Left ventricle myocardium inferior (tissue), 1 donor: Measurements from ENCODE around the gene LRRC47. TPM values are rescaled to one million over a fixed set of nuclear protein-coding genes. Genes with fewer than 3 reads are reported as not detected.
"Not testable (repeated sequence)": the region's sequence is repeated elsewhere in the genome, so short reads cannot be mapped to it uniquely, and the experiment has no call there.

Source experiments
- DNase-seq: peaks from one replicate; pipeline ENCODE4 v3.0.0-alpha.2; 2020
- H3K27ac ChIP-seq: fragments of 200-600 bp; replicated peaks from 2 replicates; pipeline ENCODE4 v1.8.0; 2021
- H3K27me3 ChIP-seq: fragments of 200-600 bp; 2 replicates; pipeline ENCODE4 v1.8.0; 2021; ENCODE audit warnings: low read depth
- H3K36me3 ChIP-seq: fragments of 200-600 bp; 2 replicates; pipeline ENCODE4 v1.8.0; 2021
- H3K4me1 ChIP-seq: fragments of 200-600 bp; 2 replicates; pipeline ENCODE4 v1.8.0; 2021
- H3K4me3 ChIP-seq: fragments of 200-600 bp; 2 replicates; pipeline ENCODE4 v1.8.0; 2021; ENCODE audit warnings: mild to moderate bottlenecking, moderate library complexity
- H3K9me3 ChIP-seq: fragments of 200-600 bp; replicated peaks from 2 replicates; pipeline ENCODE4 v1.8.0; 2021
- intact Hi-C: fragments of 100-400 bp; cut with micrococcal nuclease; formaldehyde crosslinking; loops from one replicate; pipeline ENCODE4 v1.11.0; 2022
- total RNA-seq: library from RNA; stranded (reverse); fragmentation: NEBNext Ultra II Directional; extraction: Animal tissue kit (Norgen Biotek cat#: 25700); gene quantifications from one replicate; pipeline ENCODE4 v1.2.1, GENCODE V29; 2021
- TF ChIP-seq, protein P1 (sequence below): fragments of 200-600 bp; IDR thresholded peaks from 2 replicates; pipeline ENCODE4 v1.8.0; 2021; ENCODE audit warnings: antibody characterized with exemption, mild to moderate bottlenecking, borderline replicate concordance
- donor health status: DM: no; HTN: yes; CAD: no; lungs with severe emphysema.

LRRC47 gene
- total RNA-seq, 1 donor from 2014 or later: 58.2 TPM

DNA sequence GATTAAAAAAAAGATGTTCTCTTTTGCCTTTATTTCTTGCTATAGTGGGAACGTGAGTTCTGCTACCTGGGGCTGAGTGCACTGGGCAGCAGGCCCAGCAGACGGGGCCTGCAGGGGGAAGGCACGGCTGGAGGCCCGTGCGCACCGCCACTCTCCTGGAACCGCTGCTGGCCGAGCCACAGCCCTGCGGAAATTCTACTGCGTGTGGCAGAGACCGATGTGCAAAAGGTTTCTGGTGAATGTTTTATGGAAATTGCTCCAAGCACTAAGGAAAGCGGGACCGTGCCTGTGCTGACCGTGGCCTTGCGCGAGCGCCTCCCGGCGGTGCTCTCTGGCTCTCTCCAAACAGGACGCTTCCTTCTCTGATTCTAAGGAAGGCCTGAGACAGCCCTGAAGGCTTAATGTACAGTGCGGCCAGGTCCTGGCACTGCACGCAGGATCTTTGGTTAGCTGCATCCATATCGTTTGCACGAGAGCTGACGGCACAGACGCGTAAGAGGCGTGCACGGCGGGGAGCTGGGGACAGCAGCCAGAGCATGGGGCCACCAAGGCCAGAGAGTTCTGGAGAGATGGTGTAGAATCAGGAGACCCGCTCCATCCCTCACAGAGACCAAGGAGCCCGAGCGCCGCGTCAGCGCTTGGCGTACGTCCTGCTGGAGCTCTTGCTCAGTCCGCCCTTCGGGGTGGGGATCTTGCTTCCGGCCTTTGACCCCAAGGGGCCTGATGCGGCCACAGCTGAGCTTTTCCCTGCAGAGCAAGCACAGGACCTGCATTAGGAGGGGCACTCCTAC lies 18.7 kb upstream of the LRRC47 start:
- H3K4me3 ChIP-seq: no peak overlapping the region
- H3K9me3 ChIP-seq: no peaks in the 10 kb centered on the region
- no peaks in the 10 kb centered on the region for H3K4me1 ChIP-seq
- DNase-seq: no peak
- TF ChIP-seq, protein P1, sequence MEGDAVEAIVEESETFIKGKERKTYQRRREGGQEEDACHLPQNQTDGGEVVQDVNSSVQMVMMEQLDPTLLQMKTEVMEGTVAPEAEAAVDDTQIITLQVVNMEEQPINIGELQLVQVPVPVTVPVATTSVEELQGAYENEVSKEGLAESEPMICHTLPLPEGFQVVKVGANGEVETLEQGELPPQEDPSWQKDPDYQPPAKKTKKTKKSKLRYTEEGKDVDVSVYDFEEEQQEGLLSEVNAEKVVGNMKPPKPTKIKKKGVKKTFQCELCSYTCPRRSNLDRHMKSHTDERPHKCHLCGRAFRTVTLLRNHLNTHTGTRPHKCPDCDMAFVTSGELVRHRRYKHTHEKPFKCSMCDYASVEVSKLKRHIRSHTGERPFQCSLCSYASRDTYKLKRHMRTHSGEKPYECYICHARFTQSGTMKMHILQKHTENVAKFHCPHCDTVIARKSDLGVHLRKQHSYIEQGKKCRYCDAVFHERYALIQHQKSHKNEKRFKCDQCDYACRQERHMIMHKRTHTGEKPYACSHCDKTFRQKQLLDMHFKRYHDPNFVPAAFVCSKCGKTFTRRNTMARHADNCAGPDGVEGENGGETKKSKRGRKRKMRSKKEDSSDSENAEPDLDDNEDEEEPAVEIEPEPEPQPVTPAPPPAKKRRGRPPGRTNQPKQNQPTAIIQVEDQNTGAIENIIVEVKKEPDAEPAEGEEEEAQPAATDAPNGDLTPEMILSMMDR: no peak
- intact Hi-C loops: no loop called here
- no peak overlapping the region for H3K27ac ChIP-seq
- H3K36me3 ChIP-seq: peaks cover 50% of the 10 kb centered on the region
- no peaks in the 10 kb centered on the region for H3K27me3 ChIP-seq

GRCh38 chr1:3814065-3814464 lies 17.8 kb upstream of the LRRC47 start:
- intact Hi-C loops: no loop called here
- Histone ChIP-seq H3K36me3 (peaks cover 45% of the 10 kb centered on the region), H3K27me3 (no peaks in the 10 kb centered on the region), H3K4me3 (no peak overlapping the region), H3K9me3 (no peaks in the 10 kb centered on the region), H3K4me1 (no peaks in the 10 kb centered on the region), H3K27ac (no peak overlapping the region)
- TF ChIP-seq, protein P1: no peak
- no peak for DNase-seq

- TF ChIP-seq, protein P1: no peak
- H3K9me3 ChIP-seq: no peaks in the 10 kb centered on the region
These were observed 15.3 kb upstream of the LRRC47 start for GRCh38 chr1:3811595-3811911.

GRCh38 chr1:3810149-3810761 lies 14.0 kb upstream of the LRRC47 start:
- H3K27ac ChIP-seq, intact Hi-C loops: not testable (repeated sequence)
- peaks cover 19% of the 10 kb centered on the region for H3K36me3 ChIP-seq

More at GRCh38 chr1:3811595-3811911, 15.3 kb upstream of the LRRC47 start:
- DNase-seq: no peak
- peaks cover under 1% of the 10 kb centered on the region for H3K27me3 ChIP-seq
- peaks cover 32% of the 10 kb centered on the region for H3K36me3 ChIP-seq
- no peak overlapping the region for H3K27ac ChIP-seq
- no peak overlapping the region for H3K4me3 ChIP-seq
- no peaks in the 10 kb centered on the region for H3K4me1 ChIP-seq
- intact Hi-C loops: no loop called here

DNA sequence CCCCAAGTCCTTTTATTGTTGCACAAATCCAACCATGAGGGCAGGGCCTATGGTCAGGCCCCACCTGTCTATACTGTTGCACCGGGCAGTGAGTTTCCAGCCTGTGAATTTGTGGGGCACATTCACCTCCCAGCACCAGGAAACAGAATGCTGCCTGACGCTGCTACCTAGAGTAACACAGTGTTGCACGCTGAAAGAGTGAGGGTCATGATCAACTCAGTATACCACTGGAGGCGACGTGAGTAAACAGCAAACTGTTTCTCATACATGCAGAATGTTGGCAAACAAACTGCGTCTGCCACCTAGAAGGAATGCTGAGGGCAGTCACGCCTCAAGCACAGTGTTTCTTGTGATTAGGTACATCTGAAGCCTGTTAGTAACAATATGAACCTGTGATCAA lies 13.4 kb upstream of the LRRC47 start:
- Histone ChIP-seq H3K4me3 (no peak overlapping the region), H3K4me1 (no peaks in the 10 kb centered on the region), H3K27me3 (peaks cover 12% of the 10 kb centered on the region), H3K9me3 (no peaks in the 10 kb centered on the region), H3K36me3 (peaks cover 13% of the 10 kb centered on the region), H3K27ac (no peak overlapping the region)
- TF ChIP-seq, protein P1: no peak
- no peak for DNase-seq
- intact Hi-C loops: no loop called here

More at GRCh38 chr1:3810149-3810761, 14.0 kb upstream of the LRRC47 start:
- not testable (repeated sequence) for H3K4me3 ChIP-seq, H3K9me3 ChIP-seq, DNase-seq, H3K4me1 ChIP-seq, H3K27me3 ChIP-seq

DNA sequence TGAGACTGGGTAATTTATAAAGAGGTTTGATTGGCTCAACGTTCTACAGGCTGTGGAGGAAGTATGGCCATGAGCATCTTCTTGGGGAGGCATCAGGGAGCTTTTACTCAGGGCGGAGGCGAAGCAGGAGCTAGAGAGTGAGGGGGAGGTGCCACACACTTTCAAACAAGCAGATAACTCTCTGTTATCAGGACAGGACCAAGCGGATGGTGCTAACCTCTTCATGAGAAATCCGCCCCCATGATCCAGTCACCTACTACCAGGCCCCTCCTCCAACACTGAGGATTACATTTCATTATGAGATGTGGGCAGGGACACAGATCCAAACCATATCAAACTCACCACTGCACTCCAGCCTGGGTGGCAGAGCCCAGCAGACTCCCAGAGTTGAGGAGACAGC lies 11.5 kb upstream of the LRRC47 start:
- Histone ChIP-seq H3K36me3 (no peaks in the 10 kb centered on the region), H3K4me3 (no peak overlapping the region), H3K27me3 (peaks cover 31% of the 10 kb centered on the region), H3K27ac (no peak overlapping the region), H3K9me3 (no peaks in the 10 kb centered on the region), H3K4me1 (no peaks in the 10 kb centered on the region)
- intact Hi-C loops: no loop called here
- no peak for DNase-seq
- TF ChIP-seq, protein P1: no peak
